Lower leg skin (tissue), 3 donors: Measurements from ENCODE around the gene CFDP1.

ENCODE experiments used
- POLR2A ChIP-seq, 2 donors: fragments of 450-650 bp; IDR thresholded peaks; one replicate each; pipeline ENCODE4 v1.6.1; 2016 to 2017; ENCODE audit warnings: antibody characterized with exemption in 2 of 2, mild to moderate bottlenecking in 1 of 2, moderate library complexity in 1 of 2
- TF ChIP-seq, protein P1 (sequence below), 3 donors: fragments of 450-650 bp; IDR thresholded peaks; one replicate each; pipeline ENCODE4 v1.5.1; 2016; ENCODE audit warnings: antibody characterized with exemption in 3 of 3, mild to moderate bottlenecking in 3 of 3, moderate library complexity in 2 of 3

DNA sequence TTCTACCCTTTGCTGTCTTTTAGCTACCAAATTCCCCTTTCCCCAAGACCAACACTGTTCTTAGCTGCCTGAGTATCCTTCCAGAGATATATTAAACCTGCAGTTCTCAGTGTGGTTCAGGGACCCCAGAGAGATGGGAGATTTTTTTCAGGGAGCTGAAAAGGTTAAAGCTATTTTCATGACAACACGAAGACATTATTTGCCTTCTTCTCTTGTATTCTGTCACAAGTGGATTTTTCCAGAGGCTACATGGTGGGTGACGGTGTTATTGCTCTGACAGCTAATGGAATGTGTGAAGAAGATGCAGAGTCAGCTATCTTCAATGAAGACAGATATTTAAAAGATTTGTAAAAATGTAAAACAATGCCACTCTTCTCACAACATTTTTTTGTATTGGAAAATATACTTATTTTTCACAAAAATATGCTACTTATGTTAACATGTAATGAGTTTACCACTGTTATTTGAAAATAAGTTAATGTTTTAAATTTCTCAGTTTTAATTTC, 69.0 kb downstream of the CFDP1 start:
- TF ChIP-seq, protein P1, sequence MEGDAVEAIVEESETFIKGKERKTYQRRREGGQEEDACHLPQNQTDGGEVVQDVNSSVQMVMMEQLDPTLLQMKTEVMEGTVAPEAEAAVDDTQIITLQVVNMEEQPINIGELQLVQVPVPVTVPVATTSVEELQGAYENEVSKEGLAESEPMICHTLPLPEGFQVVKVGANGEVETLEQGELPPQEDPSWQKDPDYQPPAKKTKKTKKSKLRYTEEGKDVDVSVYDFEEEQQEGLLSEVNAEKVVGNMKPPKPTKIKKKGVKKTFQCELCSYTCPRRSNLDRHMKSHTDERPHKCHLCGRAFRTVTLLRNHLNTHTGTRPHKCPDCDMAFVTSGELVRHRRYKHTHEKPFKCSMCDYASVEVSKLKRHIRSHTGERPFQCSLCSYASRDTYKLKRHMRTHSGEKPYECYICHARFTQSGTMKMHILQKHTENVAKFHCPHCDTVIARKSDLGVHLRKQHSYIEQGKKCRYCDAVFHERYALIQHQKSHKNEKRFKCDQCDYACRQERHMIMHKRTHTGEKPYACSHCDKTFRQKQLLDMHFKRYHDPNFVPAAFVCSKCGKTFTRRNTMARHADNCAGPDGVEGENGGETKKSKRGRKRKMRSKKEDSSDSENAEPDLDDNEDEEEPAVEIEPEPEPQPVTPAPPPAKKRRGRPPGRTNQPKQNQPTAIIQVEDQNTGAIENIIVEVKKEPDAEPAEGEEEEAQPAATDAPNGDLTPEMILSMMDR (IDR thresholded peaks at IDR 0.05), result no peak
- no peak for TF ChIP-seq POLR2A (IDR thresholded peaks at IDR 0.05)
